Measurements from ENCODE around the gene OR8G5. TPM values are rescaled to one million over a fixed set of nuclear protein-coding genes. Genes with fewer than 3 reads are reported as not detected.
A peak's percentile ranks its signal among the peaks of the same experiment; 100 is the strongest.
"Not testable (repeated sequence)": the region's sequence is repeated elsewhere in the genome, so short reads cannot be mapped to it uniquely, and the experiment has no call there.

OR8G5 gene
- total RNA-seq, 2 donors from 2014 or later: not detected

DNA sequence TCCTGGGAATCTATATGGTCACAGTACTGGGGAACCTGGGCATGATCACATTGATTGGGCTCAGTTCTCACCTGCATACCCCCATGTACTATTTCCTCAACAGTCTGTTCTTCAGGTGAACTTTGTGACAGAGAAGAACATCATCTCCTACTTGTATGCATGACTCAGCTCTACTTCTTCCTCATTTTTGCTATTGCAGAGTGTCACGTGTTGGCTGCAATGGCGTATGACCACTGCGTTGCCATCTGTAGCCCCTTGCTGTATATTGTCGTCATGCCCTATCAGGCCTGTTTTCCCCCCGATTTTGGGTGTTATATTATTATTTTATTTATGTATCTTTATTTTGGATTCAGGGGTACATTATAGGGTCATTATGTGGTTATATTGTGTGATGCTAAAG, 17.7 kb upstream of the OR8G5 start:
- DNase-seq: no peak
- TF ChIP-seq, protein P1, sequence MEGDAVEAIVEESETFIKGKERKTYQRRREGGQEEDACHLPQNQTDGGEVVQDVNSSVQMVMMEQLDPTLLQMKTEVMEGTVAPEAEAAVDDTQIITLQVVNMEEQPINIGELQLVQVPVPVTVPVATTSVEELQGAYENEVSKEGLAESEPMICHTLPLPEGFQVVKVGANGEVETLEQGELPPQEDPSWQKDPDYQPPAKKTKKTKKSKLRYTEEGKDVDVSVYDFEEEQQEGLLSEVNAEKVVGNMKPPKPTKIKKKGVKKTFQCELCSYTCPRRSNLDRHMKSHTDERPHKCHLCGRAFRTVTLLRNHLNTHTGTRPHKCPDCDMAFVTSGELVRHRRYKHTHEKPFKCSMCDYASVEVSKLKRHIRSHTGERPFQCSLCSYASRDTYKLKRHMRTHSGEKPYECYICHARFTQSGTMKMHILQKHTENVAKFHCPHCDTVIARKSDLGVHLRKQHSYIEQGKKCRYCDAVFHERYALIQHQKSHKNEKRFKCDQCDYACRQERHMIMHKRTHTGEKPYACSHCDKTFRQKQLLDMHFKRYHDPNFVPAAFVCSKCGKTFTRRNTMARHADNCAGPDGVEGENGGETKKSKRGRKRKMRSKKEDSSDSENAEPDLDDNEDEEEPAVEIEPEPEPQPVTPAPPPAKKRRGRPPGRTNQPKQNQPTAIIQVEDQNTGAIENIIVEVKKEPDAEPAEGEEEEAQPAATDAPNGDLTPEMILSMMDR (IDR thresholded peaks at IDR 0.05): no peak
- no peaks in the 10 kb centered on the region for H3K36me3 ChIP-seq
- H3K9me3 ChIP-seq: no peaks in the 10 kb centered on the region
- intact Hi-C loops (cut with DNase I): no loop called here
- H3K4me1 ChIP-seq: no peaks in the 10 kb centered on the region
- H3K27me3 ChIP-seq: no peaks in the 10 kb centered on the region
- no peak overlapping the region for H3K9ac ChIP-seq (ENCODE audit: low read depth in 2 of 2, low read length in 2 of 2)
- H3K4me3 ChIP-seq: no peak overlapping the region
- H3K27ac ChIP-seq: no peak overlapping the region

DNA sequence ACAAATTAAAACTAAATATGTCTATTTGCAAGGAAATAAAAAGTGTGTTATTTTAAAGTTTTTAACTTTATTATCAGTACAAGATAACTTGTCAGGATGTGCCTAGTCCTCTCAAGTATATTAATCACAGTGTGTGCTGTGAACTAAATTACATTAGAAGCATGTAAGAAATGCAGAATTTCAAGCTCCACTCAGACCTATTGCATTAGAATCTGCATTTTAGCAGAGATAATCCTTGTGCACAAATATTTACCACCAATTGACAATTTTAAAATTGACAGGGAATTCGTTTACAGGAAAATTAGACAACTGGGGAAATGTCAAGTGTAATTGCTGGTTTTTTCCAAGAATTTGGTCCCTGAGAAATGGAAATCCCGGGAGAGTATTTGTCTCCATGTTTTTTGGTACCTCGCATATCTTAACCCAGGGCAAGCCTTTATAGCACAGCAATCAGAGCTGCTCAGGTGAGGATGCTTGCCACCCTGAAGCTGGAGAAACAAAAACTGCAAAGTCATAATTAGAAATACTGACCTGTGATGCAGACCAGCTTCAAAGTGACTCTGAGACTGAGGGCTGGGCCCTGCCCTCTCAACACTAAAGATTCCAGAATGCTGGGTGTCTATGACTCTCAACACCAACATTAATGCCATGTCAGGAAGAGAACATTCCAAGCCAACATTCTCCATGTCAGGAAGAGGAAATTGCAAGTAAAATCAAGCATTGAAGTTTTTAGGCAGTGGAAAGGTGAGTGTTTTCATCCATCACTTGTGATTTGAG, 15.4 kb upstream of the OR8G5 start, which contains the start of gene OR8G1:
OR8G1 (plus strand) TSS at position 475 of the 777 bp plus-strand sequence. CDS start 8,581 bp downstream, outside the sequence.
- H3K4me1 ChIP-seq: no peaks in the 10 kb centered on the region
- DNase-seq: no peak
- no peaks in the 10 kb centered on the region for H3K9me3 ChIP-seq
- no peak within 1 kb of the TSS for H3K9ac ChIP-seq (ENCODE audit: low read depth in 2 of 2, low read length in 2 of 2)
- no peak within 1 kb of the TSS for H3K4me3 ChIP-seq
- H3K27me3 ChIP-seq: no peaks in the 10 kb centered on the region
- TF ChIP-seq, protein P1 (IDR thresholded peaks at IDR 0.05): no peak
- H3K36me3 ChIP-seq: no peaks in the 10 kb centered on the region
- intact Hi-C loops (cut with DNase I): no loop called here
- H3K27ac ChIP-seq: no peak within 1 kb of the TSS

DNA sequence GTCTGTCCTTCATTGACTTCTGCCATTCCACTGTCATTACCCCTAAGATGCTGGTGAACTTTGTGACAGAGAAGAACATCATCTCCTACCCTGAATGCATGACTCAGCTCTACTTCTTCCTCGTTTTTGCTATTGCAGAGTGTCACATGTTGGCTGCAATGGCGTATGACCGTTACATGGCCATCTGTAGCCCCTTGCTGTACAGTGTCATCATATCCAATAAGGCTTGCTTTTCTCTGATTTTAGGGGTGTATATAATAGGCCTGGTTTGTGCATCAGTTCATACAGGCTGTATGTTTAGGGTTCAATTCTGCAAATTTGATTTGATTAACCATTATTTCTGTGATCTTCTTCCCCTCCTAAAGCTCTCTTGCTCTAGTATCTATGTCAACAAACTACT, 6.3 kb upstream of the OR8G5 start:
- H3K9me3 ChIP-seq; H3K4me1 ChIP-seq; intact Hi-C loops (cut with DNase I); H3K9ac ChIP-seq (ENCODE audit: low read depth in 2 of 2, low read length in 2 of 2); H3K27me3 ChIP-seq; H3K36me3 ChIP-seq; H3K4me3 ChIP-seq; DNase-seq; H3K27ac ChIP-seq: not testable (repeated sequence)

DNA sequence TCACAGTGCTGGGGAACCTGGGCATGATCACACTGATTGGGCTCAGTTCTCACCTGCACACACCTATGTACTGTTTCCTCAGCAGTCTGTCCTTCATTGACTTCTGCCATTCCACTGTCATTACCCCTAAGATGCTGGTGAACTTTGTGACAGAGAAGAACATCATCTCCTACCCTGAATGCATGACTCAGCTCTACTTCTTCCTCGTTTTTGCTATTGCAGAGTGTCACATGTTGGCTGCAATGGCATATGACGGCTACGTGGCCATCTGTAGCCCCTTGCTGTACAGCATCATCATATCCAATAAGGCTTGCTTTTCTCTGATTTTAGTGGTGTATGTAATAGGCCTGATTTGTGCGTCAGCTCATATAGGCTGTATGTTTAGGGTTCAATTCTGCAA, 8.9 kb downstream of the OR8G5 start:
- intact Hi-C loops (cut with DNase I); H3K27me3 ChIP-seq; H3K9me3 ChIP-seq; H3K27ac ChIP-seq; H3K36me3 ChIP-seq; H3K4me1 ChIP-seq; H3K4me3 ChIP-seq; H3K9ac ChIP-seq (ENCODE audit: low read depth in 2 of 2, low read length in 2 of 2); DNase-seq: not testable (repeated sequence)

DNA sequence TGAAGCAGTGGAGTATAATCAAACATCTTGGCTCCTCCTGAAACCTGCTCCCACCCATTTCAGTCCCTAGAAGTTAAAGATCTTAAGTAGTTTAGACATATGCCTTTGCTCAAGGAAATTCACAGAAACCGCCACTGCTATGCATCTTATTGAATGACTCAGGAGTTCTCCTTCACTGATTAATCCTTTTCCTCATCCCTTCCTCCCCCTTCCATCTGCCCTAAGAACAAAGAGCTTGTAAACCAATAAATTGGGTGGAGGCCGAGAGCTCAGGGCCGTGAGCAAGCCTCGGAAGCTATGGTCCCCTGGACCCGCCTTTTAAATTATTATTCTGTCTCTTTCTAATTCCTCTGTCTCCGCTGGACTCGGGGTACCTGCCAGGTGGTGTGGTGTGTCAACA, 14.7 kb downstream of the OR8G5 start:
- intact Hi-C loops (cut with DNase I); H3K27ac ChIP-seq; H3K9ac ChIP-seq (ENCODE audit: low read depth in 2 of 2, low read length in 2 of 2); H3K36me3 ChIP-seq; H3K4me1 ChIP-seq; H3K9me3 ChIP-seq; H3K4me3 ChIP-seq; DNase-seq; H3K27me3 ChIP-seq: not testable (repeated sequence)

DNA sequence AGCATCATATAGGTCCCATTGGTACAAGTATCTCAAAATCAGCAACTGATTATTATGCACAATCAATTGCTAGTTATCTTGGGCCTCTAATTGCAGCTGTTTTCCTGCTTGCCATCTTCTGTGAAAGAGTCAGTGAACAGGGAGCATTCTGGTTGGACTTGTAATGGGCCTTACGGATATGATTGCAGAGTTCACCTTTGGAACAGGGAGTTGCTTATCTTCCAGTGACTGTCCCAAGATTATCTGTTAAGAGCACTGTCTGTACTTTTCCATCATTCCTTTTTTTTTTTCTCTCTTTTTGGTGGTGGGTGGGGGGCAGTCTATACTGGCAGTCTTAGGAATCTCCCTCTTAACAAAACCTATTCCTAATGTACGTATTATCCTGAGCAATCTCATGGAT, 17.8 kb downstream of the OR8G5 start:
- DNase-seq: no peak
- intact Hi-C loops (cut with DNase I): no loop called here

DNA sequence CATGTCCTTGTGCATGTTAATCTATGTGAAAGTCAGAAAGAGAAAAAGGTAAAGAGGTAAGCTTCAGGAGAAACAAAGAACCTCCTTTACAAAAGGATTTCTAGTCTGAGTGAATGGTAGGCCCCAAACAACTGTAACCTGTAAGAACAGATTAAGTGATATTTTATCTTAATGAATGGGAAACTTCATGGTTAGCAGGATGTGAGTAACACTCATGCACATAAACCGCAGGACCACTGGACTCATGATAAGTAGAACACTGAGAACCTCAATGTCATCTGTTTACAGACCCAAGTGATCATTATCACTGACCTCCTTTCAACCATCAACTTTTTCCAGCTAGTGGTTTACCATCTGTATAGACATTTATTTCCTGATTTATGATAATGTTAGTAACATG, 19.9 kb downstream of the OR8G5 start:
- Histone ChIP-seq H3K27me3 (no peaks in the 10 kb centered on the region), H3K4me3 (no peak overlapping the region), H3K36me3 (no peaks in the 10 kb centered on the region), H3K27ac (no peak overlapping the region), H3K4me1 (no peaks in the 10 kb centered on the region), H3K9ac (ENCODE audit: low read depth in 2 of 2, low read length in 2 of 2) (no peak overlapping the region), H3K9me3 (no peaks in the 10 kb centered on the region)
- intact Hi-C loops (cut with DNase I): no loop called here
- TF ChIP-seq, protein P1 (IDR thresholded peaks at IDR 0.05): no peak
- DNase-seq: no peak

More for the DNA sequence above, 17.8 kb downstream of the OR8G5 start:
- Histone ChIP-seq H3K36me3 (no peaks in the 10 kb centered on the region), H3K4me1 (no peaks in the 10 kb centered on the region), H3K4me3 (no peak overlapping the region), H3K9me3 (no peaks in the 10 kb centered on the region), H3K9ac (ENCODE audit: low read depth in 2 of 2, low read length in 2 of 2) (peak overlapping the region in 1 of 2 donors; percentile 26), H3K27me3 (no peaks in the 10 kb centered on the region), H3K27ac (no peak overlapping the region)
- TF ChIP-seq, protein P1 (IDR thresholded peaks at IDR 0.05): no peak
